ENCODE results near the gene ZEB2.

ZEB2 gene

GRCh38 chr2:144519934-144520731 lies at the start of gene ZEB2:
Gene ZEB2, minus strand, starts transcription at chr2:144520119. Its CDS starts 2,769 bp downstream, at chr2:144517350.
- TF ChIP-seq CTCF (conservative IDR thresholded peaks at IDR 0.05; ENCODE audit: low read length), result peak; percentile 57
- TF ChIP-seq EZH2phosphoT487 (IDR thresholded peaks at IDR 0.05; ENCODE audit: borderline replicate concordance), result no peak
- no peaks in the 10 kb centered on the region for H3K9me2 ChIP-seq (replicated peaks; ENCODE audit: low read depth, low read length)
- peak within 1 kb of the TSS; percentile 80 for H3K9ac ChIP-seq (ENCODE audit: low read depth, low read length, poor library complexity, severe bottlenecking)
- peaks cover 44% of the 10 kb centered on the region for H3K79me2 ChIP-seq (ENCODE audit: insufficient read depth, low read length)
- H3K4me2 ChIP-seq (ENCODE audit: low read depth, low read length, poor library complexity, severe bottlenecking), result peak within 1 kb of the TSS; percentile 72
- H4K20me1 ChIP-seq (ENCODE audit: insufficient read depth, low read length, poor library complexity, severe bottlenecking), result peaks cover 6% of the 10 kb centered on the region
- H3K4me1 ChIP-seq (ENCODE audit: insufficient read depth, low read length, poor library complexity, severe bottlenecking), result peaks cover 11% of the 10 kb centered on the region
- no peaks in the 10 kb centered on the region for H3K36me3 ChIP-seq (ENCODE audit: insufficient read depth, low read length)
- H3K27me3 ChIP-seq (ENCODE audit: insufficient read depth, low read length, poor library complexity, severe bottlenecking), result no peaks in the 10 kb centered on the region
- 0 out of 2 replicates have a peak within 1 kb of the TSS, but pooled peaks have one; percentile 2 for H2AFZ ChIP-seq (ENCODE audit: low read length)
- H3F3A ChIP-seq (ENCODE audit: low read depth), result 0 out of 2 replicates have a peak, but pooled peaks cover 3% of the 10 kb centered on the region
- no peaks in the 10 kb centered on the region for H3K9me3 ChIP-seq (ENCODE audit: insufficient read depth, low read depth, low read length)
- peak within 1 kb of the TSS; percentile 72 for H3K4me3 ChIP-seq (ENCODE audit: low read length, poor library complexity, severe bottlenecking)

DNA sequence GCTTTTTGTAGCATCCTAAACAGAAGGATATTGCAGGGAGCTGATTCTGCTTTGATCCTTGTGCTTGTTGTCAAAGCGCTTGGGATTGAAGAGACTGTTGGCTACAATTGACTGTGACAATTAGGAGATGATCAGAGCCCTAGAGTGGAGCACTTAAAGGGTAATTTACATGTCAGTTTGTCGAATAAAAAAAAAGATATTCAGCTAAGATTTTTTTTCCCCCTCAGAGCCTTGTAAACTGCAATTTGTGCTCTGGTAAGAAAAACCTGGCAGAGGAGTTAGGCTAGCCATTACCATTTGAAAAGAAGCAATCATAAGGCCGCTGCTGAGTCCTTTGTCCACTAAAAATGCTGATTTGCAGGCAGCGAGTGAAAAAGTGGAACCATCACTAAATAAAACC lies 47.8 kb upstream of the ZEB2 start:
- TF ChIP-seq CTCF (conservative IDR thresholded peaks at IDR 0.05; ENCODE audit: low read length) (no peak), EZH2phosphoT487 (IDR thresholded peaks at IDR 0.05; ENCODE audit: borderline replicate concordance) (no peak)

GRCh38 chr2:144566448-144566847 lies 46.5 kb upstream of the ZEB2 start:
- no peaks in the 10 kb centered on the region for H3F3A ChIP-seq (ENCODE audit: low read depth)
- H3K4me2 ChIP-seq (ENCODE audit: low read depth, low read length, poor library complexity, severe bottlenecking), result no peak overlapping the region
- TF ChIP-seq EZH2phosphoT487 (IDR thresholded peaks at IDR 0.05; ENCODE audit: borderline replicate concordance), result no peak
- no peak for TF ChIP-seq CTCF (conservative IDR thresholded peaks at IDR 0.05; ENCODE audit: low read length)
- H2AFZ ChIP-seq (ENCODE audit: low read length), result no peak overlapping the region
- no peaks in the 10 kb centered on the region for H3K79me2 ChIP-seq (ENCODE audit: insufficient read depth, low read length)
- no peaks in the 10 kb centered on the region for H3K27me3 ChIP-seq (ENCODE audit: insufficient read depth, low read length, poor library complexity, severe bottlenecking)
- no peaks in the 10 kb centered on the region for H3K36me3 ChIP-seq (ENCODE audit: insufficient read depth, low read length)
- H3K4me3 ChIP-seq (ENCODE audit: low read length, poor library complexity, severe bottlenecking), result no peak overlapping the region
- no peaks in the 10 kb centered on the region for H4K20me1 ChIP-seq (ENCODE audit: insufficient read depth, low read length, poor library complexity, severe bottlenecking)
- no peak overlapping the region for H3K9ac ChIP-seq (ENCODE audit: low read depth, low read length, poor library complexity, severe bottlenecking)
- H3K9me2 ChIP-seq (replicated peaks; ENCODE audit: low read depth, low read length), result no peaks in the 10 kb centered on the region
- no peaks in the 10 kb centered on the region for H3K4me1 ChIP-seq (ENCODE audit: insufficient read depth, low read length, poor library complexity, severe bottlenecking)
- H3K9me3 ChIP-seq (ENCODE audit: insufficient read depth, low read depth, low read length), result no peaks in the 10 kb centered on the region

More for the DNA sequence above, 47.8 kb upstream of the ZEB2 start:
- Histone ChIP-seq H3K4me3 (ENCODE audit: low read length, poor library complexity, severe bottlenecking) (no peak overlapping the region), H4K20me1 (ENCODE audit: insufficient read depth, low read length, poor library complexity, severe bottlenecking) (no peaks in the 10 kb centered on the region), H2AFZ (ENCODE audit: low read length) (no peak overlapping the region), H3K9me3 (ENCODE audit: insufficient read depth, low read depth, low read length) (no peaks in the 10 kb centered on the region), H3K79me2 (ENCODE audit: insufficient read depth, low read length) (no peaks in the 10 kb centered on the region), H3K4me2 (ENCODE audit: low read depth, low read length, poor library complexity, severe bottlenecking) (no peak overlapping the region), H3K9ac (ENCODE audit: low read depth, low read length, poor library complexity, severe bottlenecking) (no peak overlapping the region), H3K9me2 (replicated peaks; ENCODE audit: low read depth, low read length) (no peaks in the 10 kb centered on the region), H3K36me3 (ENCODE audit: insufficient read depth, low read length) (no peaks in the 10 kb centered on the region), H3K27me3 (ENCODE audit: insufficient read depth, low read length, poor library complexity, severe bottlenecking) (no peaks in the 10 kb centered on the region), H3F3A (ENCODE audit: low read depth) (no peaks in the 10 kb centered on the region), H3K4me1 (ENCODE audit: insufficient read depth, low read length, poor library complexity, severe bottlenecking) (no peaks in the 10 kb centered on the region)

All from Loucy (cell line).